Measurements from ENCODE around the gene ZNF727.
"Not testable (repeated sequence)": the region's sequence is repeated elsewhere in the genome, so short reads cannot be mapped to it uniquely, and the experiment has no call there.

Gene ZNF727

DNA sequence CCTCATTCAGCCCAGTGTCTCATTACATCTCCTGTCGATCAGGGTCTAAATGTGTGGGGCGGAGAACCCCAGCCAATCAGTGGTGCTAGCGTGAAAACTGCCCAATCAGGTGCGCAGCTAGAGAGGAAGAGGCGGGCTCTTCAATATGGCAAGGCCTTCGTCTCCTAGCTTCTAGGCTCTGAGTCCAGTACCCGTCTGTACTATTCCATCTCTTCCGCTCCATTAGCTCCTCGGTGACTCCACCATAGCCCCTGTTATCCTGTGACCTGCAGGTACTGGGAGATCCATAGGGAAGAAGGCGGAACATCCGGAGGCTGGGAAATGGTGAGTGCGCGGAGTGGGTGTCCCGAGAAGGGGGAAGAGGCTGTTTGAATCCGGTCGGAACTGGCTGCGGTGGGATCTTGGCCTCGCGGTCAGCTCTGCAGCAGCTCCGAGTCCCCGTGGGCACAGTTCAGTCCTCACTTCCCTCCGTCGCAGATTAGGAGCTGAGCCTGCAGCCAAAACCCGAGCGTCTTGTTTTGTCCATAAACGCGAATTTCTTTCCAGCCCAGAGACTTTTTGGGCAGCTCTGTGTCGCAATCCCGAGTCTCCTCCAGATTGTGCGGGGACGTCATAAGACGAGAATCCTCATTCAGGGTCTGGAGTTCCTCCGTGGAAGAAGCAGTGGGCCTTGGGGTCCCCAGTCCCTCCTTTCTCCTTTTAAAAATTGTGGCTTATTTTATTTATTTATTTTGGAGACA is at the start of gene ZNF727:
ZNF727 (plus strand) TSS at position 134 of the 740 bp plus-strand sequence; CDS start at position 322, 188 bp downstream.
- peak; percentile 3 to 38 for DNase-seq

DNA sequence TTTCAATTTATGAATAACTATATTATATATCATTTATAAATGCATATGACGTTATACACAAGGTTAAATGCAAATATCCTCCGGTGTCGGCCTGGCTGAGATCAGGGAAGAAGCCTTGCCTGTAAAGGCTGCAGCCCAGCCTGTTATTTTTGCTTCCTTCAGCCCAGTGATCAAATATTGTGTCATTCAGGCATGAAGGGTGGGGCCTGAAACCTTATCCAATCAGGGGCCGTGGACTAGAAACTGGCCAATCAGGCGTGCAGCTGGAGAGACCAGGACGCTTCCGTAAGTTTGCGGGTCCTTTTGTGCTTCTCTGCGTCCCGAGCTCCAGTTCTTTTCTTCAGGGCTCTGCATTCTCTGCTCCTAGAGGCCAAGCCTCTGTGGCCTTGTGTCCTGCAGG is 46.7 kb upstream of the ZNF727 start, which contains the start of gene ZNF722:
ZNF722 (plus strand) TSS at position 301 of the 400 bp plus-strand sequence. CDS start 113 bp downstream, outside the sequence.
- DNase-seq = no peak

DNA sequence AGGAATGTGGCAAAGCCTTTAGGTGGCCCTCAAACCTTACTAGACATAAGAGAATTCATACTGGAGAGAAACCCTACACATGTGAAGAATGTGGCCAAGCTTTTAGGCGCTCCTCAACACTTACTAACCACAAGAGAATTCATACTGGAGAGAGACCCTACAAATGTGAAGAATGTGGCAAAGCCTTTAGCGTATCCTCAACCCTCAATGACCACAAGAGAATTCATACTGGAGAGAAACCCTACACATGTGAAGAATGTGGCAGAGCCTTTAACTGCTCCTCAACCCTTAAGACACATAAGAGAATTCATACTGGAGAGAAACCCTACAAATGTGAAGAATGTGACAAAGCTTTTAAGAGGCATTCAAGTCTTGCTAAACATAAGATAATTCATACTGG is 29.7 kb upstream of the ZNF727 start:
- DNase-seq = not testable (repeated sequence)

DNA sequence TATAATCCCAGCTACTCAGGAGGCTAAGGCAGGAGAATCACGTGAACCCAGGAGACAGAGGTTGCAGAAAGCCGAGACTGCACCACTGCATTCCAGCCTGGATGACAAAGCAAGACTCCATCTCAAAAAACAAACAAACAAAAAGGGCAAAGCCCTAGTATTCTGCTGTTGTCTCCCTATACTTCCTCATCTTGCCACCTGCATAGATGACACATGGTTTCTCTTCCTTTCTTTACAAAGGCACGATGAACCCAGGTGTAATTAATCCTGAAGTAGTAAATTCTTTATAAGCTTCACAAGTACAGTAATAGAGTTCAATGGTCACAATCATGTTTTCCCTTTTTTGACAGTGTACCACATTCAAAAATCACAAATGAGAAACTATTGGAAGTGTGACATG is 9.8 kb upstream of the ZNF727 start:
- DNase-seq = no peak

DNA sequence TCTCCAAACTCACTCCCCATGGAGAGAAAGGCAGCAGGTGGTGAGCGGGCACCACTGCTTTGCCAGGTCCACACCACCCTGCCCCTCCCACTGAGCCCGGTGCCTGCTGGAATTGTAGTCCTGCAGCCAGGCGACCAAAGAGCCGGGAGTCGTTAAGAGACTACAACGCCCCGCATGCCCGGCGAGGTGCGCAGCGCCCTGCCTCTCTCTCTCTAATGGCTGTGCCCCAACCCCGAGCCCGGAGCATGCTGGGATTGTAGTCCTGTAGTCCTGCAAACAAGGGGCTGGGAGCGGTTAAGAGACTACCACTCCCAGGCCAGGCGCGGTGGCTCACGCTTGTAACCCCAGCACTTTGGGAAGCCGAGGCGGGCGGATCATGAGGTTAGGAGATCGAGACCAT is 8.1 kb upstream of the ZNF727 start:
- DNase-seq = no peak

DNA sequence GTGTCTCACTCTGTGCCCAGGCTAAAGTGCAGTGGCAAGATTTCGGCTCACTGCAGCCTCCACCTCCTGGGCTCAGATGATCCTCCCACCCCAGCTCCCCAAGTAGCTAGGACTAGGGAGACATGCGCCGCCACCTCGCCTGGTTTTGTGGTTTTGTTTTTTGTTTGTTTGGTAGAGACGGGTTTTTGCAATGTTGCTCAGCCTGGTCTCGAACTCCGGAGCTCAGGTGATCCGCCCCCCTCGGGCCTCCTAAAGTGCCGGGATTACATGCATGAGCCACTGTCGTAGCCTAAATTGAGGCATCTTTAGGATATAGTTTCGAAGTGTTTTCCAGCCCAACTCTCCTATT is 781 bp downstream of the ZNF727 start:
- no peak for DNase-seq

DNA sequence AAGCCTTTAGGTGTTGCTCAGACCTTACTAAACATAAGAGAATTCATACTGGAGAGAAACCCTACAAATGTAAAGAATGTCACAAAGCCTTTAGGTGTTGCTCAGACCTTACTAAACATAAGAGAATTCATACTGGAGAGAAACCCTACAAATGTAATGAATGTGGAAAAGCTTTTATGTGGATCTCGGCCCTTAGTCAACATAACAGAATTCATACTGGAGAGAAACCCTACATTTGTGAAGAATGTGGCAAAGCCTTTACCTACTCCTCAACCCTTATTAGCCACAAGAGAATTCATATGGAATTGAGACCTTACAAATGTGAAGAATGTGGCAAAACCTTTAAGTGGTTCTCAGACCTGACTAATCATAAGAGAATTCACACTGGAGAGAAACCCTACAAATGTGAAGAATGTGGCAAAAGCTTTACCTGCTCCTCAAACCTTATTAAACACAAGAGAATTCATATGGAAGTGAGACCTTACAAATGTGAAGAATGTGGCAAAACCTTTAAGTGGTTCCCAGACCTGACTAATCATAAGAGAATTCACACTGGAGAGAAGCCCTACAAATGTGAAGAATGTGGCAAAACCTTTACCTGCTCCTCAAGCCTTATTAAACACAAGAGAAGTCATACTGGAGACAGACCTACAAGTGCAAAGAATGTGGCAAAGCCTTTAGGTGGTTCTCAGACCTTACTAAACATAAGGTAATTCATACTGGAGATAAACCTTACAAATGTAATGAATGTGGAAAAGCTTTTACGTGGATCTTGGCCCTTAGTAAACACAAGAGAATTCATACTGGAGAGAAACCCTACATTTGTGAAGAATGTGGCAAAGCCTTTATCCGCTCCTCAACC is 32.8 kb downstream of the ZNF727 start:
- not testable (repeated sequence) for DNase-seq

DNA sequence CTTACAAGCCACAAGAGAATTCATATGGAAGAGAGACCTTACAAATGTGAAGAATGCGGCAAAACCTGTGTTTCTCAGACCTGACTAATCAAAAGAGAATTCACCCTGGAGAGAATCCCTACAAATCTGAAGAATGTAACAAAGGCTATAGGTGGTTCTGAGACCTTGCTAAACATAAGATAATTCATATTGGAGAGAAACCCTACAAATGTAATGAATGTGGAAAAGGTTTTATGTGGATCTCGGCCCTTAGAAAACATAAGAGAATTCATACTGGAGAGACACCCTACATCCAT is 33.4 kb downstream of the ZNF727 start:
- DNase-seq = no peak

DNA sequence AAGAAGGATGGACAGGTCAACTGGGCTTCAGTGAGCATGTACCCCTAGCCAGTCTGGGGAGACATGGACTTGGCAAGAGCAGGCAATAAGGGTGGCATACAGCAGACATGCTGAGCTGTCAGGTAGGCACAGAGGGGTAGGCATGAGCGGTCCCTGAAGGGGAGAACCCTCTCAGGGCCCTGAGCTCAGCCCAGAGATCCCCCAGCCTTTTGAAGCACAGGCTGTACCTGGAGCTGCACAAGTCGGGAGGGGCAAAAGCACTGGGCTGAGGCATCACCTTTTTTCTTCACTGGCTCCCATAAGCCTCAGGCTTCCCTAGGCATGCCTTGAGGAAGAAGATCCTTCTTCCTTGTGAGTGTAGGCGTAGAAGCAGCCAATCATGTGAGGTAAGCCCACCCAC is 42.3 kb downstream of the ZNF727 start:
- no peak for DNase-seq

DNA sequence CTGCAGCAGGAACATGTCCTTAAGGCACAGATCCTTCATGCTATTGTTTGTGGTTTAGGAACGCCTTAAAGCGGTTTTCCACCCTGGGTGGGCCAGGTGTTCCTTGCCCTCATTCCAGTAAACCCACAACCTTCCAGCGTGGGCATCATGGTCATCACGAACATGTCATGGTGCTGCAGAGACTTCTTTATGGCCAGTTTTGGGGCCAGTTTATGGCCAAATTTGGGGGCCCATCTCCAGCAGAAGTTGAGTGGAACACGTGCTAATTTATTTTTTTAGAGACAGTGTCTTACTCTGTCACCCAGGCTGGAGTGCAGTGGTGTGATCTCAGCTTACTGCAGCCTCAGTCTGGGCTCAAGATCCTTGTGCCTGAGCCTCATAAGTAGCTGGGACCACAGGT is 43.6 kb downstream of the ZNF727 start:
- DNase-seq = not testable (repeated sequence)

Data from CD4-positive, alpha-beta T cell treated with Interleukin-4 for 1 hour (primary cell).